Umbilical cord (tissue), 2 donors: Measurements from ENCODE around the gene CFAP53. TPM values are rescaled to one million over a fixed set of nuclear protein-coding genes. Genes with fewer than 3 reads are reported as not detected.
"Not testable (repeated sequence)": the region's sequence is repeated elsewhere in the genome, so short reads cannot be mapped to it uniquely, and the experiment has no call there.

ENCODE experiments used
- DNase-seq: peaks from one replicate; pipeline ENCODE4 v3.0.0-alpha.2; 2015; ENCODE audit warnings: low spot score
- total RNA-seq: library from RNA; depleted of rRNA; stranded (reverse); fragments of >200 nt; gene quantifications from one replicate; pipeline ENCODE4 v1.2.3, GENCODE V29; 2014; ENCODE audit warnings: low replicate concordance; ENCODE audit not compliant: insufficient read depth

CFAP53 gene, protein sequence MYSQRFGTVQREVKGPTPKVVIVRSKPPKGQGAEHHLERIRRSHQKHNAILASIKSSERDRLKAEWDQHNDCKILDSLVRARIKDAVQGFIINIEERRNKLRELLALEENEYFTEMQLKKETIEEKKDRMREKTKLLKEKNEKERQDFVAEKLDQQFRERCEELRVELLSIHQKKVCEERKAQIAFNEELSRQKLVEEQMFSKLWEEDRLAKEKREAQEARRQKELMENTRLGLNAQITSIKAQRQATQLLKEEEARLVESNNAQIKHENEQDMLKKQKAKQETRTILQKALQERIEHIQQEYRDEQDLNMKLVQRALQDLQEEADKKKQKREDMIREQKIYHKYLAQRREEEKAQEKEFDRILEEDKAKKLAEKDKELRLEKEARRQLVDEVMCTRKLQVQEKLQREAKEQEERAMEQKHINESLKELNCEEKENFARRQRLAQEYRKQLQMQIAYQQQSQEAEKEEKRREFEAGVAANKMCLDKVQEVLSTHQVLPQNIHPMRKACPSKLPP
- total RNA-seq = 0.96 TPM

DNA sequence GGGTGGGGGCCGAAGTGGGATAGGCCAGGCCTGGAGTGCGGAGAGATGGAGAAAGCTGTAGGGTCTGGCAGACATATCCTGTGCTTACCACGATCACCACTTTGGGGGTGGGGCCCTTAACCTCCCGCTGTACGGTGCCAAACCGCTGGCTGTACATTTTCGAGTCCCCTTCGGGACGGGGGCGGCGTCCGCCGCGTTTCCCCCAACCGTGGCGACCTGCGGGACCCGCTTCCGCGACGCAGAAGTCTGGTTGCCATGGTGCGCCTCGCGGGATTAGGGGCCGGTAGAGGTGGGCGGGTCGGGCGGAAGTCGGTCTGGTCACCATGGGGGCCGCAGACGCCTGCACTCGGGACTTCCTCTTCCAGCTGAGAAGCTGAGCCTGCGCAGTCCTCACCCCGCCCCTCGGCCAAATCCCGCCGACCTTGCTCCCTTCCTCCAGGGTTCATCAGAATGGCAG, at the start of gene CFAP53:
TSS of gene CFAP53 (minus strand) at position 248 of the 457 bp plus-strand sequence. CDS start at position 157, 91 bp downstream.
- peak; percentile 96 for DNase-seq

DNA sequence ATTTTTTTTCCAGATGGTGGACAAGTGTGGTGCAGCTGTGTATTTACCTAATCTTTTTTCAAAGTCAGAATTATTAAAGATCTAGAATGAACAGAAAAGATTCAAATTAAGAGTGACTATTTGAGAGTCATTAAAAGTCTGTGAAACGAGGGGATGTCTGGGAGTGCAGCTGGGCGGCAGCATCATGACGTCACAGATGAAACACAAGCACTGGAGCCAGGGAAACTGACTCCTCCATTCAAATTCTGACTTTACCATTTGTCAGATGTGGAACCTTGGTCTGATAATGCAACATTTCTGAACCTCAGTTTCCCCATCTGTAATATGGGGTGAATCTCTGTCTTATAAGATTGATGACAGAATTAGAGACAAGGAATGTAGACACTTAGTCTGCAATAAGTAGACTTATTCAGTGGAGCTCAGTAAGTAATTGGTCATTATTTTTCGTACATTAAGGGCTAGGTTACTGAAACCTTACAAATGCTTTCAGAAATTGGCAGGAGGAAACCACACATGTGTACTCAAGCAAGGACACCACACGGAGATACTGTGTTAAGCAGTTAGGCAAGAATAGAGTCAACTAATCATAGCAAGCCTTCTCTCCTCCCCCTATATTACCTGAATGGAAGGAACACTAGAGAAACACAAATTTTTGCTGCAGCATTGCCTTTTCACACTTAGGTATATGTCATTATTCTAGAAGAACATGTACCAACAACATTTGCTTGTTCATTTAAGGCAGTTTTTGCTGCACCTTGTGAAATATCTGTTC, 49.0 kb upstream of the CFAP53 start:
- DNase-seq = no peak

DNA sequence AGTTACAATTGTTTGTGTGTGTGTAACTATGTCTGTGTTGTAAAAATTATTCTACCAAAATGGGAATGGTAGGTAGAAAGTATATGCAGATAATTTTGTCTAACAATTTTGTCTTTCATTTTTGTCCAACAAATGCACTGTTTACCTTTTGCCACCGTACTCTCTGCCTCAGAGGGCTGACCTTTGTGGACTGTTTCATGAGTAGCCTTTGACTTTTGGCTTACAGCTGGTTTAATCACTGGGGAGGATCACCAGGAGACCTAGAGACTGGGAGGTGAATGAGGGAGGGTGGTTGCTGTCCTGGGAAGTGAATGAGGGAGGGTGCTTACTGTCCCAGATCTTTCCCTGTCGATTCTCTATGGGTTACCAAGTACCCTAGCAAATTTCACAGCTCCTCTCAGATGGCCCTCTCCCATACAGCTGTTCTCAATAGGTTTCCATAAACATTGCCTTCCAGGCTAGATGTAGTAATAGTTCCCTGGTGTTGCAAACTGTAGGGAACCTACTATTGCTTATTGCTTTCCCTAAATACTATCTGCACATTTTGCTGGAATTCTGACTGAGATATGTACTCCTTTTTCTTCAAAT, 47.7 kb upstream of the CFAP53 start:
- no peak for DNase-seq

DNA sequence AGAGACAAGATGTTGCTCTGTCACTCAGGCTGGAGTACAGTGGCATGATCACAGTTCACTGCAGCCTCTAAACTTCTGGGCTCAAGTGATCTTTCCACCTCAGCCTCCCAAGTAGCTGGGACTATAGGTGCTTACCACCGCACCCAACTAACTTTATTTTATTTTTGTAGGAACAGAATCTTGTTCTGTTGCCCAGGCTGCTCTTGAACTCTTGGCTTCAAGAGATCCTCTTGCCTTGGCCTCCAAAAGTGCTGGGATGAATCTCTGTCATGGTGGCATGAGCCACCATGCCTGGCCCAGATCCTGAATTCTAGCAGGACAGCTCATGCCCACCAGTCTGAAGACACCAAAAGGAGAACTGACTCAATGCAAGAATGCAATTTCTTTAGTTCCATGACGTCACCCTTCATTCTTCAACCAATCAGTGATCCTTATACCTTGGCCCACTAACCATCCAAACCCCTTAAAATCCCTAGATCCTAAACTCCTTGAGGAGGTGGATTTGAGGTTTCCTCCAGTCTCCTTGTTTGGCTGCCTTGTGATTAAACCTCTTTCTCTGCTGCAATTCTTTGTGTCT, 46.8 kb upstream of the CFAP53 start:
- no peak for DNase-seq

DNA sequence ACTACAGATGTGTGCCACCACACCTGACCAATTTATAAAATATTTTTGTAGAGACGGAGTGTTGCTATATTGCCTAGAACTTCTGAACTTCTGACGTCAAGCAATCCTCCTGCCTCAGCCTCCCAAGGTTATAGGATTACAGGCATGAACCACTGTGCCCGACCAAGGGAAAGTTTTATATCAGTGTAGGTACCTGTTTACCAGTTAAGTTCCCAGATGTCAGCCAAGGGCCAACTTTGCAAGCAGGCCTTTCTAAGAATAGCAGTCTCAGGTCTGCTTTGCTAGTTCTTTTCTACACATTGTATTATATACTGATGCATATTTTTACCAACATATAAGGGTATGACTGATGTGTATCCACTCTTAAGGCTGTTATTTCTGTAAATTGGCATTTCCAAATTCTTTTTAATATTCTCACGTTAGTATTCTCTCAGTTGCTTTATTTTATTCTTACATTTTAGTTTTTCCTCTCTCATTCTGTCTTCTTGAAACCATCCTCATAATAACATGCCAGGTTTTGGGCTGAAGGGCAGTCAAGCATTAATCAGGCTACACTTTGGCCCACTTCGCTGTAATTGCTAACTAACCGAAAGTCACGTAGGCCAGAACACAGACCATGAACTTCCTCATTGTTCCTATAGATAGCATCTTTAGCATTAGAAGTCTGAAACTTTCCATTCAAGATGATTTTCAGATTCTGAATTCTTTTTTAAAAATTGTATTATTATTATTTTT, 46.2 kb upstream of the CFAP53 start:
- no peak for DNase-seq

DNA sequence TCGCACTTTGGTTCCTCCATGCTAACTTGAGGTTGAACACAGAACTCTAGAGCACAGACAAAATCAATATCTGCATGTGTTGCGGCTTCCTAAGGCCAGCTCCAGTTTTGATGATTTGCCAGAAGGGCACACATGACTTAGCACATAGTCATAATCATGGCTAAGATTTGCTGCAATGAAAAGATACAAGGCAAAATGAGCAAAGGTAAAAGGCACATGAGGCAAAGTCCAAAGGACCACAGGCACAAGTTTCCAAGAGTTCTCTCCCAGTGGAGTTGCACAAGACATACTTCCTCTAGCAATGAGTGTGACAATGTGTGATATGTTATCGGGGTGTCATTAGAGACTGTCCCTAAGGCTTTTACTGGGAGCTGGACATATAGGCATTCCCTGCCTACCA, 45.4 kb upstream of the CFAP53 start:
- DNase-seq = no peak

DNA sequence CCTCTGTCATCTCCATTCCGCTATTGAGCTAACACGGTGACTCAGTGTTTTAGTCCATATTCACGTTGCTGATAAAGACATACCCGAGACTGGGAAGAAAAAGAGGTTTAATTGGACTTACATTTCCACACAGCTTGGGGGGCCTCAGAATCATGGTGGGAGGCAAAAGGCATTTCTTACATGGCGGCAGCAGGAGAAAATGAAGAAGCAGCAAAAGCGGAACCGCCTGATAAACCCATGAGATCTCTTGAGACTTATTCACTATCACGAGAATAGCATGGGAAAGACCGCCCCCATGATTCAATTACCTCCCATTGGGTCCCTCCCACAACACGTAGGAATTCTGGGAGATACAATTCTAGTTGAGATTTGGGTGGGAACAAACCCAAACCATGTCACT, 43.8 kb upstream of the CFAP53 start:
- no peak for DNase-seq

DNA sequence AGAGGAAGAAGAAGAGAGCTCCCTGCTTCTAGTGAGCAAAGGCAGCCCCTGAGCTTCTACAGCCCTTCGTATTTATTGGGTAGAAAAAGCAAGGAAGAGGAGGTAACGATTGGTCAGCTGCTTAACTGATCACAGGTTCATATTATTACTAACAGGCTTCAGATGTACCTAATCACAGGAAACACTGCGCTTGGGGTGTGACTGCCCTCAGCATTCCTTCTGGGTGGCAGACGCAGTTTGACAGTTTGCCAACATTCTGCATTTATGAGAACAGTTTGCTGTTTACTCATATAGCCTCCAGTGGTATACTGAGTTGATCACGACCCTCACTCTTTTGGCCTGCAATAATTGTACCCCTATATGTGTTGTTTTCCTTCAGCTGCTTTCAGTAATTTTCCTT, 42.6 kb upstream of the CFAP53 start:
- DNase-seq = not testable (repeated sequence)

DNA sequence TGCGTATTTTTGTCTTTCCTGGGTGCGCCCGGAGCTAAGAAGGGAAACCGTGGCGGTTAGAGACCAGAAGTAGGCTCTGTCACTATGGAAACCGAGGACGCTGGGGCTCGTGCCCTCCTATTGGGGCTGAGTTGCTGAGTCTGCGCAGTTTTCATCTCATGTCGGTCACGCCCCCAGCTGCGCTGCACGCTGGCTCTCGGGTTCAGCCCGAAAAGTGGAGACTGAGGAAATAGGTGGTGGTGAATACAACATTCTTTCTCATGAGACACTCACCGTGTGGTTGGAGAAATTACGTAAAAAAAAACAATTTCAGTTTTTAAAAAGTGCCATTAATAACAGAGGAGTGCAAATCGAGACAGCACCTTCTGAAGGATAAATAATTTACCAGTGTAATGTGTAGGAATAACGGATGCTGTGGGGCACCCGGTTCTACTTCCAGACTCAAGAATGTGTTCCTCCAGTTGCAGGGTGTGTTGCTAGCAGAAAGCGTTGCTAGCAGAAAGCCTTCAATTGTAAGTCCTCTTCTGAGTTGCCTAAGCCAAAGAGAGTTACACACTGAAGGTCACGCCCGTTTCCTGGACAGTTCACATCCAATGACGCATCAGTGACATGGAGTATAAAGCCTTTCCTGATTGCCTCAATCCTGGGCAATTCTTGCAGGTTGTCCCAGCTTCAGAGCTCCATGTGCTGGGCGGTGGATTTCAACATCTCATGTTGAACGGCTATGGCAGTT, 41.6 kb upstream of the CFAP53 start:
- peak; percentile 97 for DNase-seq

DNA sequence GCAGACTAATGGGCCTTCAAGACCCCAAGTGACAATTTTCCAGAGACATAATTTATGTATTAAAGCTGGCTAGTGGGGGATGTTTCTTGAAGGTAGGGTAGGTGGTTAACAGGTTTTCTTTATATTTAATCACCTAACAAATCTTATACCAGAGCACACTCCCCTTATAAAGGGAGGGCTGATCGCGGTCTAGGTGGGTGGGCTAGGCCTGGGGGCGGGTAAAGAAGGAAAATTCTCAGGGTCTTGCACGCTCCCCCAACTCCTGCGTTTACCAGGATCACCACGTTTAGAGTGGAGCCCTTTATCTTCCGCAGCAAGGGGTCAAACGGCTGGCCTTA, 41.1 kb upstream of the CFAP53 start:
- no peak for DNase-seq

DNA sequence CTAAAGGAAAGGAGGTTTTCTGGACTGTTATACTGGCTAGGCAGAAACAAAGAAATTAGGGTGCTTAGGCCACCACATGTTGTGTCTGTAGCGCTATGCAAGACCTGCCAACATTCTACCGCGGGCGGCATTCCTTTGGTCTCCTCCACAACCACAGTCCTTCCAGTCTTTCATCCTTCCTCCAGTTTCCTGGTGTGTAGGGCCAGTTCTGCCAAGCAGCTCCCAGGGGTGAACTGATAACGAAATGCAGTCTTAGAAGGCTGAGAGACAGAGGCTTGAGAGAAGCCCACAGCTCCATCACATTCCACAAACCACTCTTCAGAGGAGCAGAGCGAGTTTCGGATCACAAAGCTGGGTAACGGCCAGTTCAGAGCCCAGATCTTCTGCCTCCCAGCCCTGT, 40.6 kb upstream of the CFAP53 start:
- peak; percentile 21 for DNase-seq

DNA sequence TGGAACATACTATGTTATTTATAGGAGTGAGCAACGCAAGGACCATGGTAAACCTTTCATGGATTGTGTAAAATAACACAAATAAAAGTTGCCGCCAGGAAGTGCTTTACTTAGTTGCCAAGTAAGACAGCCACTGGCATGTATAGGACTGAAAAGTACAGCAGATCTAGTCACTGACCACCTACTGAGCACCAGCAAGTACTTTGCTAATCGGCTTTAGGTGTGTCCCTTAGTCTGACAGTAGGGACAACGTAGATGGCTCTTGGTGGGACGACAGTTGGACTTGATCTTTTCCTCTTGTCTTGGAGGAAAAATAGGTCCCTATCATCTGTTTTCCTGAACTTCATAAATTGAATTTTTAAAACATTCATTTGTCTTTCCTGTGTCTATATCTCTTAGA, 34.8 kb upstream of the CFAP53 start:
- no peak for DNase-seq

DNA sequence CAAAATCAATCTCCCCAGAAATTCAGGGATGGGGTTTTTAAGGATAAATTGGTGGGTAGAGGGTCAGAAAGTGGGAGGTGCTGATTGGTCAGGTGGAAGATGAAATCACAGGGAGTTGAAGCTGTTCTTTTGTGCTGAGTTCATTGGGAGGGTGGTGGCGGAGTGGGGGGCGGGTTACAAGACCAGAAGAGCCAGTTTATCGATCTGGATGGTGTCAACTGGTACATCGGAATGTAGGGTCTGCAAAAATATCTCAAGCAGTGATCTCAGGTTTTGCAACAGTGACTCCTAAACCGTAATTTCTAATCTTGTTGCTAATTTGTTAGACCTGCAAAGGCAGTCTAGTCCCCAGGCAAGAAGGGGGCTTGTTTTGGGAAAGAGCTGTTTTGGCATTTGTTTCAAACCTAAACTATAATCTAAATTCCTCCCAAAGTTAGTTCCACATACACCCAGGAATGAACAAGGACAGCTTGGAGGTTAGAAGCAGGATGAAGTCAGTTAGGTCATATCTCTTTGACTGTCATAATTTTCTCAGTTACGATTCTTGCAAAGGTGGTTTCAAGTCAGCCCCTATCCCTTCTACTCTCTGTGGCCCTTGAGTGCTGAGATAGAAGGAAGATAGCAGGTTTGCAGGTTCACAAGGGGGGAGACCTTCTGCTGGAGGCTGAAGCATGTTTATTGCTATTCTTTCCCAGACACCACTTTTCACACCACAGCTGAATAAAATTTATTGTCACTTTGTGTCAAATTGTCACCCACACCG, 33.5 kb upstream of the CFAP53 start:
- no peak for DNase-seq

DNA sequence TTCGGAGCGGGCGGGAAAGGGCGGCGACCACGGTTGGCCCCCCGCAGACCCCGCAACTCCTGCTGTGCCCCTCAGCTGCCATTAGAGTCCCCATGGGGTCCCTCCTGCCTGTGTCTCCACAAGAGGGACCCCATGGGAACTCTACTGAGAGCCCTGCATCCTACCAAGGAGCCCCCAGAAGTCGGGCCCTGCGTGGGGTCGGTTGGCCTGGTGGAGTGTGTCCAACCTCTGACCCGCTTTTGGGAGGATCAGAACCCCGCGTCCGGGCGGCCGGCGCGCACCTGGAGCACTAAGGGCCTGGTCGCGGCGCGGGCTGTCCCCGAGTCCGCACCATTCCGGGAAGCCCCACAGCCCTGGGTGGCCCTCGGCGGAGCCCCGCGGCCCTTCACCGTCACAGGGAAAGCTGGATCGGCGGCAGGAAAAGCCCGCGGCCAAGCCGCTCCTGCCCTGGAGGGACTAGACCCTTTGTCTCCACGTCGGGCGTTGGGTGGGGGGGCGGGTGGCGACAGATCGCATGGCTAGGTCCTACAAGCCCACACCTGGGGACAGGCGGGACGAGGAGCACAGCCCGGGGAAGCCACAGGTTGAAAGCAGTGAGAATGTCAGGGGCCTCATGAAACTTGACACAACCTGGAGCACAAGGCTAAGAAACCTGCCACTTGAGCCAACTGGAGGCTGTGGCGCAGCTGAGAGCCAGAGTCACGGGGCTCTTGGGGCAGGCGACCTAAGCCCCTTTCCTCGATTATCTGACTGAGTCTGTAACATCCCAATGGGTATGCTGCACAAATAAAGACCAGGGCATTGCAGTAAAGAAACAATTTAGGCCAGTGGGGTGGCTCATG, 32.4 kb upstream of the CFAP53 start:
- DNase-seq = no peak

DNA sequence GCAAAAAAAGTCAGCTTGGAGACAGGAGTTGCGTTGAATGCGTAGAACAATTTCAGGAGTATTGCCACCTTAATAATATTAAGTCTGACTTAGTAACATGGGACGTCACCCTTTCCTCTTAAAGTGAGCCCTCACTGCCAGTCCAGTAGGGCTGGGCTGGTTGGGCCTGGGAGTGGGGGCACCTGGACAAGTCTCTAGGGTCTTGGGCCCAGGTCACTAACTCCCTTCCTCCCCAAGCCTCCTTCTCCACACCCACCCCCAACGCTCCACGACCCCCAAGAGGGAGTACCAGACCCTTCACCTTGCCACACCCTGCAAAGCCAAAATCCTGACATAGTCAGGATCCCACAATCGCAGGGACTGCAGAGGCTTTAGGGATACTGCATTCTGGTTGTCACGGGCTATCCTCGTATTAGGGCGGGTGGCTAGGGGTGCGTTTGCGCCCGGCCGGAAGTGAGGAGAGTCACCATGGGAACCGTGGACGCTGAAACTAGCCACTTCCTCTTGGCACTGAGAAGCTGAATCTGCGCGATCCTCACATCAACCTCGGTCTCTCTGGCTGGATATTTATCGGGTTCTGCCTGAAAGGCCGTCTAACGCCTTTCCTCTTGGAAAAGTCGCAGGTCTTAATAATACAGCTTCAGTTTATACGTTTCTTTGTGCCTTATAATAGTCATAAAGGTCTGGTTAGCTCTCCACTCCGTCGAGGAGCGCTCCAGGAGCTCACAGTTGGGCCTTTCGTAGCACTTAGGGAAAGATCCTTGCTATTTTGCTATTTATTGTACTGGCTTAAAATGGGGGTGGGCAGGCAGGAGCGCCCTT, 31.5 kb upstream of the CFAP53 start:
- DNase-seq = peak; percentile 90

DNA sequence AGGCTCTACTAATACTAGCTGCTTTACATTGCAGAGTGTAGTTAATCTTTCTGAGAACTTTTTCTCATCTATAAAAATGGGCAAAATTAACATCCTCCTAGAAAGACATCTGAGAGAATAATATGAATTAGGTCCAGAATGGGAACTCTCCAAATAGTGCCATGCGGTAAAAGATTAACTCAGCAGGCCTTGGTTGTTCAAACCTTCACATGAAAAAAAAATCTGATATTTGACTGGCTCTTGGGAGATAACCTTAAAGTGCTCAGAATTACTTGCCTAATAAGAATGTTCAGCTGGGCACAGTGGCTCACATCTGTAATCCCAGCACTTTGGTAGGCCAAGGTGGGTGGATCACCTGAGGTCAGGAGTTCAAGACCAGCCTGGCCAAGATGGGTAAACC, 26.7 kb upstream of the CFAP53 start:
- no peak for DNase-seq

DNA sequence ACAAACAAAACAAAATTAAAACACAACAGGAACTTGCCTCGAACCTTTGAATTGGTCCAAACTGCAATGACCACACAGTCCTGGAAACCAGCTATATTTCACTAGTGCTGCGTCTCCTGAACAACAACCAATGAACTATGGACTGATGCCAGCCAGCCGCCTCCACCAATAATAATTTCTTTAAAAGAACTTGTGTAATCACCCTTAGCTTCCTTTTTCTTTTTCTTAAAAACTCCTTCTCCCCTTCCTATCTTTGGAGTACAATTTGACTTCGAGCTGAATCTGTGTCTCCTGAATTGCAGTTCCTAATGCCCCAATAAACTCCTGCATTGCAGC, 22.8 kb upstream of the CFAP53 start:
- DNase-seq = no peak
